Activated naive CD4-positive, alpha-beta T cell treated with anti-CD3 and anti-CD28 coated beads for 36 hours (primary cell): ENCODE results near the gene HHLA2. TPM values are rescaled to one million over a fixed set of nuclear protein-coding genes. Genes with fewer than 3 reads are reported as not detected.
"Not testable (repeated sequence)": the region's sequence is repeated elsewhere in the genome, so short reads cannot be mapped to it uniquely, and the experiment has no call there.

ENCODE experiments used
- CTCF ChIA-PET: fragments of 350-600 bp; sonication (Branson Sonifier 250); formaldehyde crosslinking; loops from one replicate; lab custom pipeline; 2021; ENCODE audit warnings: antibody characterized with exemption; lab: Charles Lee
- DNase-seq: peaks from one replicate; pipeline ENCODE4 v3.0.0-alpha.2; 2020
- H3K27ac Mint-ChIP-seq: one replicate; pipeline ENCODE4 v1.8.0; 2021; ENCODE audit warnings: mild to moderate bottlenecking, mixed read lengths
- H3K27me3 Mint-ChIP-seq: one replicate; pipeline ENCODE4 v1.8.0; 2021; ENCODE audit warnings: low read depth, mixed read lengths
- H3K36me3 Mint-ChIP-seq: one replicate; pipeline ENCODE4 v1.8.0; 2021; ENCODE audit warnings: low read depth, mixed read lengths
- H3K4me1 Mint-ChIP-seq: one replicate; pipeline ENCODE4 v1.8.0; 2021; ENCODE audit warnings: low read depth, mixed read lengths
- H3K4me3 Mint-ChIP-seq: one replicate; pipeline ENCODE4 v1.8.0; 2021; ENCODE audit warnings: mild to moderate bottlenecking, moderate library complexity, mixed read lengths
- H3K9me3 Mint-ChIP-seq: one replicate; pipeline ENCODE4 v1.8.0; 2021; ENCODE audit warnings: mixed read lengths
- intact Hi-C: fragments of 100-400 bp; cut with micrococcal nuclease; formaldehyde crosslinking; loops from one replicate; pipeline ENCODE4 v1.15.1; 2023
- total RNA-seq, 2 experiments: library from RNA; stranded (reverse); gene quantifications; one replicate each; pipeline ENCODE4 v1.2.3, GENCODE V29; 2021

HHLA2 gene
- total RNA-seq, 2 experiments from 2014 or later, result 0.22 to 0.26 TPM

- no peak overlapping the region for H3K4me3 Mint-ChIP-seq
- CTCF ChIA-PET, result interaction anchor here (0.7 to 1.3 kb wide), 2 partner anchors 205 to 583 kb away, joined by 3 read pairs; no protein-coding TSS in a partner anchor
- intact Hi-C loops, result no loop called here
- H3K4me1 Mint-ChIP-seq, result peaks cover 9% of the 10 kb centered on the region
- no peak overlapping the region for H3K27ac Mint-ChIP-seq
- no peaks in the 10 kb centered on the region for H3K36me3 Mint-ChIP-seq
- no peak for DNase-seq
- no peaks in the 10 kb centered on the region for H3K9me3 Mint-ChIP-seq
- no peaks in the 10 kb centered on the region for H3K27me3 Mint-ChIP-seq
Observed at GRCh38 chr3:108346301-108347227, 50.2 kb downstream of the HHLA2 start.

- H3K27me3 Mint-ChIP-seq, result no peaks in the 10 kb centered on the region
- H3K4me1 Mint-ChIP-seq, result no peaks in the 10 kb centered on the region
- intact Hi-C loops, result no loop called here
- CTCF ChIA-PET, result no interaction called here
- H3K27ac Mint-ChIP-seq, result no peak overlapping the region
- H3K9me3 Mint-ChIP-seq, result no peaks in the 10 kb centered on the region
- H3K36me3 Mint-ChIP-seq, result no peaks in the 10 kb centered on the region
- DNase-seq, result no peak
- no peak overlapping the region for H3K4me3 Mint-ChIP-seq
Observed at GRCh38 chr3:108352176-108352575, 55.8 kb downstream of the HHLA2 start.

- no peak for DNase-seq
- no peak overlapping the region for H3K27ac Mint-ChIP-seq
- CTCF ChIA-PET, result no interaction called here
- no peaks in the 10 kb centered on the region for H3K9me3 Mint-ChIP-seq
- no peaks in the 10 kb centered on the region for H3K27me3 Mint-ChIP-seq
- H3K36me3 Mint-ChIP-seq, result no peaks in the 10 kb centered on the region
- H3K4me3 Mint-ChIP-seq, result no peak overlapping the region
- intact Hi-C loops, result no loop called here
- H3K4me1 Mint-ChIP-seq, result no peaks in the 10 kb centered on the region
Observed at GRCh38 chr3:108354562-108354961, 58.2 kb downstream of the HHLA2 start.

GRCh38 chr3:108357042-108357441 lies 60.7 kb downstream of the HHLA2 start:
- no peak overlapping the region for H3K4me3 Mint-ChIP-seq
- H3K27ac Mint-ChIP-seq, result no peak overlapping the region
- no peaks in the 10 kb centered on the region for H3K36me3 Mint-ChIP-seq
- DNase-seq, result no peak
- CTCF ChIA-PET, result no interaction called here
- intact Hi-C loops, result no loop called here
- no peaks in the 10 kb centered on the region for H3K4me1 Mint-ChIP-seq
- H3K9me3 Mint-ChIP-seq, result no peaks in the 10 kb centered on the region
- no peaks in the 10 kb centered on the region for H3K27me3 Mint-ChIP-seq

- intact Hi-C loops, result no loop called here
- Mint-ChIP-seq H3K9me3 (no peaks in the 10 kb centered on the region), H3K4me1 (no peaks in the 10 kb centered on the region), H3K27ac (no peak overlapping the region), H3K27me3 (no peaks in the 10 kb centered on the region), H3K4me3 (no peak overlapping the region), H3K36me3 (no peaks in the 10 kb centered on the region)
- CTCF ChIA-PET, result interaction anchor here (0.8 kb wide), 1 partner anchor 669 kb away, joined by 3 read pairs; no protein-coding TSS in a partner anchor
- DNase-seq, result no peak
Observed at GRCh38 chr3:108359011-108359410, 62.7 kb downstream of the HHLA2 start.

- Mint-ChIP-seq H3K9me3 (no peaks in the 10 kb centered on the region), H3K27ac (no peak overlapping the region), H3K4me1 (no peaks in the 10 kb centered on the region), H3K36me3 (no peaks in the 10 kb centered on the region), H3K27me3 (no peaks in the 10 kb centered on the region), H3K4me3 (no peak overlapping the region)
- intact Hi-C loops, result no loop called here
- CTCF ChIA-PET, result no interaction called here
- no peak for DNase-seq
Observed at GRCh38 chr3:108376026-108376425, 79.7 kb downstream of the HHLA2 start.

GRCh38 chr3:108377384-108377783 lies 81.0 kb downstream of the HHLA2 start:
- Mint-ChIP-seq H3K4me1 (peaks cover 2% of the 10 kb centered on the region), H3K4me3 (no peak overlapping the region), H3K36me3 (no peaks in the 10 kb centered on the region), H3K27ac (no peak overlapping the region), H3K27me3 (no peaks in the 10 kb centered on the region), H3K9me3 (no peaks in the 10 kb centered on the region)
- CTCF ChIA-PET, result no interaction called here
- intact Hi-C loops, result no loop called here
- no peak for DNase-seq

- no peak overlapping the region for H3K27ac Mint-ChIP-seq
- intact Hi-C loops, result no loop called here
- CTCF ChIA-PET, result no interaction called here
Observed at GRCh38 chr3:108378153-108378951, 82.0 kb downstream of the HHLA2 start.

GRCh38 chr3:108378952-108379342 lies 82.6 kb downstream of the HHLA2 start:
- CTCF ChIA-PET, DNase-seq, H3K36me3 Mint-ChIP-seq, H3K9me3 Mint-ChIP-seq, intact Hi-C loops, H3K27me3 Mint-ChIP-seq, H3K27ac Mint-ChIP-seq, H3K4me1 Mint-ChIP-seq, H3K4me3 Mint-ChIP-seq: not testable (repeated sequence)

More at GRCh38 chr3:108378153-108378951, 82.0 kb downstream of the HHLA2 start:
- Mint-ChIP-seq H3K4me3 (no peak overlapping the region), H3K36me3 (no peaks in the 10 kb centered on the region), H3K27me3 (no peaks in the 10 kb centered on the region), H3K4me1 (peaks cover 2% of the 10 kb centered on the region), H3K9me3 (no peaks in the 10 kb centered on the region)
- no peak for DNase-seq

GRCh38 chr3:108380128-108380795 lies 83.9 kb downstream of the HHLA2 start:
- no peak for DNase-seq
- Mint-ChIP-seq H3K27me3 (no peaks in the 10 kb centered on the region), H3K4me1 (peaks cover 2% of the 10 kb centered on the region), H3K27ac (no peak overlapping the region), H3K4me3 (no peak overlapping the region), H3K9me3 (no peaks in the 10 kb centered on the region), H3K36me3 (no peaks in the 10 kb centered on the region)
- intact Hi-C loops, result no loop called here
- CTCF ChIA-PET, result interaction anchor here (0.6 to 0.8 kb wide), 2 partner anchors 23 to 227 kb away, joined by 3 to 4 read pairs; no protein-coding TSS in a partner anchor

- H3K27ac Mint-ChIP-seq, result no peak overlapping the region
- H3K36me3 Mint-ChIP-seq, result no peaks in the 10 kb centered on the region
- intact Hi-C loops, result no loop called here
- H3K4me3 Mint-ChIP-seq, result no peak overlapping the region
- CTCF ChIA-PET, result no interaction called here
- no peaks in the 10 kb centered on the region for H3K9me3 Mint-ChIP-seq
- no peaks in the 10 kb centered on the region for H3K27me3 Mint-ChIP-seq
- peaks cover 2% of the 10 kb centered on the region for H3K4me1 Mint-ChIP-seq
- no peak for DNase-seq
Observed at GRCh38 chr3:108381529-108382140, 85.3 kb downstream of the HHLA2 start.

GRCh38 chr3:108383306-108383705 lies 87.0 kb downstream of the HHLA2 start:
- intact Hi-C loops, result no loop called here
- CTCF ChIA-PET, result no interaction called here
- Mint-ChIP-seq H3K4me1 (peaks cover 12% of the 10 kb centered on the region), H3K4me3 (no peak overlapping the region), H3K36me3 (no peaks in the 10 kb centered on the region), H3K27ac (no peak overlapping the region), H3K9me3 (no peaks in the 10 kb centered on the region), H3K27me3 (no peaks in the 10 kb centered on the region)
- DNase-seq, result no peak
